Heart left ventricle (tissue), 16 donors: Measurements from ENCODE around the gene PYROXD2. TPM values are rescaled to one million over a fixed set of nuclear protein-coding genes. Genes with fewer than 3 reads are reported as not detected.

Source experiments
- ATAC-seq, 4 donors: fragments of 200-7000 bp; cut with Tn5 transposase; one replicate each; pipeline ENCODE4 v1.9.1; 2020 to 2022; ENCODE audit warnings: moderate library complexity in 4 of 4, mild to moderate bottlenecking in 3 of 4, moderate number of reproducible peaks in 1 of 4
- DNase-seq, 5 donors: peaks; one replicate each; pipeline ENCODE4 v3.0.0-alpha.2; 2020
- H3K27ac ChIP-seq, 12 donors: fragments of 200-600 bp; sonication (generic) in 4 of 12; one replicate each; pipeline versions ENCODE4 v1.5.0 to v1.8.0; 2016 to 2022; ENCODE audit warnings: mild to moderate bottlenecking in 2 of 12
- H3K27me3 ChIP-seq, 9 donors: fragments of 200-600 bp; sonication (generic) in 2 of 9; one replicate each; pipeline versions ENCODE4 v1.5.1 to v1.8.0; 2016 to 2022; ENCODE audit warnings: mild to moderate bottlenecking in 3 of 9
- H3K36me3 ChIP-seq, 9 donors: fragments of 200-600 bp; sonication (generic) in 2 of 9; one replicate each; pipeline versions ENCODE4 v1.5.0 to v1.8.0; 2018 to 2022; ENCODE audit warnings: mild to moderate bottlenecking in 2 of 9
- H3K4me1 ChIP-seq, 12 donors: fragments of 200-600 bp; sonication (generic) in 4 of 12; one replicate each; pipeline versions ENCODE4 v1.5.0 to v1.8.0; 2016 to 2022; ENCODE audit warnings: mild to moderate bottlenecking in 3 of 12
- H3K4me3 ChIP-seq, 12 donors: fragments of 200-600 bp; sonication (generic) in 4 of 12; one replicate each; pipeline versions ENCODE4 v1.5.0 to v1.8.0; 2017 to 2022; ENCODE audit warnings: mild to moderate bottlenecking in 9 of 12, moderate library complexity in 4 of 12
- H3K9me3 ChIP-seq, 12 donors: fragments of 200-600 bp; sonication (generic) in 4 of 12; one replicate each; pipeline versions ENCODE4 v1.5.0 to v1.8.0; 2016 to 2022; ENCODE audit warnings: mild to moderate bottlenecking in 1 of 12
- CTCF ChIP-seq, 12 donors: fragments of 200-600 bp; sonication (generic) in 4 of 12; IDR thresholded peaks; one replicate each; pipeline versions ENCODE4 v1.5.0 to v1.8.0; 2018 to 2022; ENCODE audit warnings: antibody characterized with exemption in 12 of 12, mild to moderate bottlenecking in 5 of 12
- POLR2A ChIP-seq, 2 donors: fragments of 450-650 bp; IDR thresholded peaks; one replicate each; pipeline ENCODE4 v1.6.1; 2017; ENCODE audit warnings: antibody characterized with exemption in 2 of 2, mild to moderate bottlenecking in 2 of 2, moderate library complexity in 2 of 2
- WGBS, 4 donors: extraction: QIAGEN DNeasy Blood & Tissue Kit in 2 of 4; methylation state at CpG; one replicate each; pipeline versions ENCODE4 v1.1.5 to v1.1.7; 2013 to 2018; 5-methylcytosine and 5-hydroxymethylcytosine counted together
- intact Hi-C, 10 donors: fragments of 100-400 bp; cut with DNase I; formaldehyde crosslinking; loops; one replicate each; pipeline versions ENCODE4 v1.11.1 to v1.14.2; 2022
- microRNA counts, 2 donors: library from miRNA; unstranded; fragments of <30 nt; microRNA quantifications; one replicate each; lab custom pipeline; 2016
- microRNA-seq, 4 donors: library from miRNA; unstranded; fragments of <30 nt; microRNA quantifications; one replicate each; pipeline versions ENCODE4 to v1.2.0, GENCODE V29; 2017 to 2020
- polyA plus RNA-seq, 2 donors: library from polyadenylated mRNA; stranded (reverse); fragments of 200-250 nt; gene quantifications; one replicate each; pipeline ENCODE4 v1.2.3, GENCODE V29; 2013
- total RNA-seq, 9 donors: library from RNA; depleted of rRNA in 2 of 9; stranded (reverse); fragments of >200 nt in 2 of 9; fragmentation: NEBNext Ultra II Directional in 3 of 9; extraction: Animal tissue kit (Norgen Biotek cat#: 25700) in 3 of 9; gene quantifications; one replicate each; pipeline versions ENCODE4 v1.1.0 to v1.2.4, GENCODE V29; 2016 to 2023
- donor health status: ischemic (EF 13 %, LVEDD 7.1; RV severe dilation, severe dysfunction).
- donor health status: healthy with polysubstance abuse.
- donor health status: DM: no; HTN: yes; CAD: no.
- donor health status: DM: no; HTN: no; CAD: no.
- donor health status: ischemic (EF 25% LVEDD 6.9; RV normal size, moderate dysfunction).
- donor health status: ischemic (EF 25% LVEDD 5.7; RV mildly dilated, moderate dysfunction).
- donor health status: healthy.
- donor health status: DM: yes; HTN: yes; CAD: no.
- donor health status: ischemic (EF 35%, LVEDD 5.7; RV mildly dilated, moderate dysfunction).
- donor health status: nonischemic (EF 11% LVEDD 7.7; RV severe dilation, severe dysfunction).
- donor health status: DM: yes; HTN: yes; CAD: no.
- donor health status: PGD.
- donor health status: ischemic (EF 29% LVEDD 5.4; RV normal size, mild dysfunction).
- donor health status: nonischemic (EF 23%, LVEDD 6.1; RV moderate dilation, normal function).

Gene PYROXD2
- total and polyA plus RNA-seq, 11 donors: 4.1 to 22.0 (median 11.1) TPM

GRCh38 chr10:98339799-98340198 lies 75.2 kb downstream of the PYROXD2 start:
- Histone ChIP-seq H3K4me1 (peaks cover 0 to 31% (median 9%) of the 10 kb centered on the region in 12 donors), H3K36me3 (no peaks in the 10 kb centered on the region), H3K9me3 (no peaks in the 10 kb centered on the region), H3K27me3 (peaks cover 0 to 5% (median 0%) of the 10 kb centered on the region in 9 donors), H3K27ac (peak overlapping the region in 7 of 12 donors; percentile 3 to 78 (median 66)), H3K4me3 (no peak overlapping the region)
- 63 to 76% (median 68%) methylated on average over 5 of the region's 5 CpGs for WGBS, 4 donors
- TF ChIP-seq CTCF (IDR thresholded peaks at IDR 0.05): no peak
- TF ChIP-seq POLR2A (IDR thresholded peaks at IDR 0.05): no peak
- intact Hi-C loops: no loop called here
- DNase-seq (no peak), ATAC-seq (no peak)

- intact Hi-C loops: no loop called here
Measured at GRCh38 chr10:98338896-98339295, 76.1 kb downstream of the PYROXD2 start.

GRCh38 chr10:98338318-98338717 lies 76.7 kb downstream of the PYROXD2 start:
- Histone ChIP-seq H3K36me3 (no peaks in the 10 kb centered on the region), H3K4me1 (peaks cover 0 to 24% (median 3%) of the 10 kb centered on the region in 12 donors), H3K27ac (no peak overlapping the region), H3K9me3 (no peaks in the 10 kb centered on the region), H3K4me3 (no peak overlapping the region), H3K27me3 (peaks cover 0 to 5% (median 0%) of the 10 kb centered on the region in 9 donors)
- WGBS, 4 donors: 60 to 72% (median 69%) methylated on average over 6 of the region's 6 CpGs
- DNase-seq: peak in 1 of 5 donors; percentile 30
- peak in 3 of 4 donors; percentile 5 to 21 (median 17) for ATAC-seq
- intact Hi-C loops: no loop called here
- TF ChIP-seq CTCF (IDR thresholded peaks at IDR 0.05) (peak in 1 of 12 donors; percentile 12), POLR2A (IDR thresholded peaks at IDR 0.05) (no peak)

More at GRCh38 chr10:98338896-98339295, 76.1 kb downstream of the PYROXD2 start:
- WGBS, 4 donors: 75 to 89% (median 87%) methylated on average over 5 of the region's 5 CpGs
- Histone ChIP-seq H3K36me3 (no peaks in the 10 kb centered on the region), H3K9me3 (no peaks in the 10 kb centered on the region), H3K4me1 (peaks cover 0 to 24% (median 3%) of the 10 kb centered on the region in 12 donors), H3K27me3 (peaks cover 0 to 5% (median 0%) of the 10 kb centered on the region in 9 donors), H3K27ac (no peak overlapping the region), H3K4me3 (no peak overlapping the region)
- ATAC-seq: no peak
- no peak for TF ChIP-seq CTCF (IDR thresholded peaks at IDR 0.05)
- no peak for TF ChIP-seq POLR2A (IDR thresholded peaks at IDR 0.05)
- no peak for DNase-seq

GRCh38 chr10:98337484-98337883 lies 77.5 kb downstream of the PYROXD2 start:
- H3K4me3 ChIP-seq: no peak overlapping the region
- intact Hi-C loops: no loop called here
- no peaks in the 10 kb centered on the region for H3K9me3 ChIP-seq
- no peak for TF ChIP-seq CTCF (IDR thresholded peaks at IDR 0.05)
- TF ChIP-seq POLR2A (IDR thresholded peaks at IDR 0.05): no peak
- WGBS, 4 donors: 88 to 93% (median 90%) methylated on average over 8 of the region's 8 CpGs
- DNase-seq (no peak), ATAC-seq (no peak)
- H3K27ac ChIP-seq: no peak overlapping the region
- no peaks in the 10 kb centered on the region for H3K36me3 ChIP-seq
- peaks cover 0 to 24% (median 3%) of the 10 kb centered on the region in 12 donors for H3K4me1 ChIP-seq
- peaks cover 0 to 5% (median 0%) of the 10 kb centered on the region in 9 donors for H3K27me3 ChIP-seq

MicroRNA genes within 50 kb of the gene (microRNA counts, 767-probe panel; counts per million panel counts)
- microRNA hsa-miR-1287 (lab: Ali Mortazavi, UCI): 2,980 to 3,105 counts per million in 2 donors

Small RNA genes within 50 kb of the gene (microRNA-seq; reads per million reads assigned to microRNA genes)
- gene MIR1287 (134 to 289 (median 249) reads per million in 4 donors), gene MIR4685 (1.5 to 3.3 (median 2.1) reads per million in 4 donors)

Other genes with a start within 250 kb of the PYROXD2 start
- 10 to 100 TPM in 2 of 9 donors, 1 to 10 TPM in 7; 1.0 to 68.8 (median 1.7) TPM for gene LOXL4, start 147.0 kb downstream of the PYROXD2 start, total RNA-seq
- gene LOXL4, start 147.0 kb downstream of the PYROXD2 start, polyA plus RNA-seq: 10 to 100 TPM in 1 of 2 donors, under 1 TPM in 1; 0.88 to 13.5 TPM
- gene HPS1, start 31.8 kb upstream of the PYROXD2 start, total RNA-seq: 10 to 100 TPM; 26.0 to 61.4 (median 38.5) TPM
- gene HPS1, start 31.8 kb upstream of the PYROXD2 start, polyA plus RNA-seq: 10 to 100 TPM; 20.9 to 51.2 TPM